HFFc6 (cell line): ENCODE data around the gene TTC3. TPM values are rescaled to one million over a fixed set of nuclear protein-coding genes. Genes with fewer than 3 reads are reported as not detected.

Experiments
- DNase-seq: peaks from one replicate; pipeline ENCODE4 v3.0.0-alpha.2; 2018
- H3K27ac Mint-ChIP-seq: 2 replicates; pipeline ENCODE4 v1.8.0; 2020; ENCODE audit warnings: mild to moderate bottlenecking, mixed read lengths
- H3K27me3 Mint-ChIP-seq: 2 replicates; pipeline ENCODE4 v1.8.0; 2021; ENCODE audit warnings: mild to moderate bottlenecking, moderate library complexity, mixed read lengths; ENCODE audit not compliant: insufficient read depth
- H3K36me3 Mint-ChIP-seq: 2 replicates; pipeline ENCODE4 v1.8.0; 2021; ENCODE audit warnings: low read depth, mixed read lengths
- H3K4me1 Mint-ChIP-seq: 2 replicates; pipeline ENCODE4 v1.8.0; 2020; ENCODE audit warnings: low read depth, mixed read lengths
- H3K4me3 Mint-ChIP-seq: 2 replicates; pipeline ENCODE4 v1.8.0; 2020; ENCODE audit warnings: mild to moderate bottlenecking, moderate library complexity, mixed read lengths
- H3K9me3 Mint-ChIP-seq: 2 replicates; pipeline ENCODE4 v1.8.0; 2020; ENCODE audit warnings: mild to moderate bottlenecking, mixed read lengths
- total RNA-seq, 6 experiments: library from RNA; stranded (reverse); fragmentation: NEBNext Ultra II Directional; extraction: Animal tissue kit (Norgen Biotek cat#: 25700); gene quantifications; 2 replicates in 1 of 6; 3 replicates in 5 of 6; pipeline ENCODE4 v1.2.3, GENCODE V29; 2021
- TF ChIP-seq, protein P1 (sequence below): fragments of 200-600 bp; sonication (generic); IDR thresholded peaks from 2 replicates; pipeline ENCODE4 v1.5.0; 2021; ENCODE audit warnings: antibody characterized with exemption, mild to moderate bottlenecking

The TTC3 gene
- total RNA-seq, 6 experiments from 2014 or later, result 123 to 173 (median 134) TPM

DNA sequence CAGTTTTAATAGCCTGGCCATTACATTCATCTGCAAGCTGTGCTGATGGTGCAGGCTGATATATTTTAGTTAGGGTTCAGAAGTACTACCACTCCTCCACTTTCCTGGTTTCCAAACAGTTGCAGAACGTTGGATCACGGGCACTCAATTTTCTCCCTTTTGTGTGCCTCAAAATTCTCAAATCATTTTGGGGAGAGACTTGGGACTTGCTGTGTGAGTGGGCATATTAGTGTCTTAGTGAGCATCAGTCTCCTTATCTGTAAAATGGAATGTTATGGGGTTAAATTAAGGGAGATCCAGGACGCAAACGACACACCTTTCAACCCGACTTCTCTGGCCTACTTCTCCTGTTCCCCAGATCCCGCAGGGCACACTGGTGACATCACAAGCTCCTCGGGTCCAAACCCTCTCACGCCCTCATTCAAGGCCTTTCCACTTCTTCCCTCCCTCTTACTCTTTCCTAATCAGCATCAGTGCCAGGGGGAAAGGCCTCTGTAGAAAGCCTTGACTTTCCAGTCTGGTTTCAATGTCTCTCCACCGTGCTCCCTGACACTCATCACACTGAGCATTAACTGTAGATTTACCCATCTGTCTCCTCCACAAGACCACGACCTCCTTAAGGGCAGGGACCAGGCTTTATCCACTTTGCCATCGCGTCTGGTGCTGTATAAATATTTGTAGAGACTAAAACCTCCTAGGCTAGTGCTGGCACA, 1.3 kb upstream of the TTC3 start:
- H3K4me3 Mint-ChIP-seq, result peak overlapping the region; percentile 89
- peaks cover 4% of the 10 kb centered on the region; the same call in 1 of the 2 replicates for H3K27me3 Mint-ChIP-seq
- peak; percentile 62 for DNase-seq
- no peaks in the 10 kb centered on the region for H3K9me3 Mint-ChIP-seq
- TF ChIP-seq, protein P1, sequence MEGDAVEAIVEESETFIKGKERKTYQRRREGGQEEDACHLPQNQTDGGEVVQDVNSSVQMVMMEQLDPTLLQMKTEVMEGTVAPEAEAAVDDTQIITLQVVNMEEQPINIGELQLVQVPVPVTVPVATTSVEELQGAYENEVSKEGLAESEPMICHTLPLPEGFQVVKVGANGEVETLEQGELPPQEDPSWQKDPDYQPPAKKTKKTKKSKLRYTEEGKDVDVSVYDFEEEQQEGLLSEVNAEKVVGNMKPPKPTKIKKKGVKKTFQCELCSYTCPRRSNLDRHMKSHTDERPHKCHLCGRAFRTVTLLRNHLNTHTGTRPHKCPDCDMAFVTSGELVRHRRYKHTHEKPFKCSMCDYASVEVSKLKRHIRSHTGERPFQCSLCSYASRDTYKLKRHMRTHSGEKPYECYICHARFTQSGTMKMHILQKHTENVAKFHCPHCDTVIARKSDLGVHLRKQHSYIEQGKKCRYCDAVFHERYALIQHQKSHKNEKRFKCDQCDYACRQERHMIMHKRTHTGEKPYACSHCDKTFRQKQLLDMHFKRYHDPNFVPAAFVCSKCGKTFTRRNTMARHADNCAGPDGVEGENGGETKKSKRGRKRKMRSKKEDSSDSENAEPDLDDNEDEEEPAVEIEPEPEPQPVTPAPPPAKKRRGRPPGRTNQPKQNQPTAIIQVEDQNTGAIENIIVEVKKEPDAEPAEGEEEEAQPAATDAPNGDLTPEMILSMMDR, result no peak
- H3K27ac Mint-ChIP-seq, result peak overlapping the region; percentile 97
- peaks cover 44% of the 10 kb centered on the region for H3K4me1 Mint-ChIP-seq
- H3K36me3 Mint-ChIP-seq, result peaks cover 5% of the 10 kb centered on the region; the same call in 1 of the 2 replicates

DNA sequence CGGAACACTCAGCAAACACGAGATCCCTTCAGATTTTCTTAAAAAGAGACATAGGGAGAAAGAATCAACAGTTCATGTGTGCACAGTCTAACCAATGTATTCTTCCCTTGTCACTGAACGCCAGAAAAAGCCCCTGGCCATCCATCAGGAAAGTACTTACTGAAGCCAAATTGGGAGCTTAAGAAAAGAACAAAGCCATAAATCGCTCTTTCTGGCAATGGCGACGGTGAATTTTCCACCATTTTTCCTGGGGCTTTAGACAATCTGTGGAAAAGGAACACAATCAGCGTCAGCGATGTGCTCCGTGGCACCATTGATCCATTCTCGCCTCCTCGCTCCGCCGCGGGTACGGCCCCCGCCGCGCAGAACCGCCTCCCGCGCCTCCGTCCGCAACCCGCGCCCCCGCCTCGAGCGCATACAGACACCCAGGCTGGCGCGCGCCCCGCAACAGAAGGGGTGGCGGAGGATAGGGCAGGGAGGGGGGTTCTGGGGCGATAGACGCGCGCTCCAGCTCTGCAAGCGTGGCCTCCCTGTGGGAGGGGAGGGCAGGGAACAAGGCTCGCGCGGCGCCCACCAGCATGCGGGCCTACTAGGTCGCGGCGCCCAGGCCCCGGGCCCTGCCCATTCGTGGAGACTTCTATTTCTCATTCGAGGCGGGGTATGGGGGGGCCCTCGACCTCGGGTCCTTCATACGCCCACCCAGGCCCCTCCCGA, 623 bp upstream of the TTC3 start:
- peaks cover 5% of the 10 kb centered on the region; the same call in 1 of the 2 replicates for H3K36me3 Mint-ChIP-seq
- H3K27me3 Mint-ChIP-seq, result peaks cover 4% of the 10 kb centered on the region; the same call in 1 of the 2 replicates
- H3K4me1 Mint-ChIP-seq, result peaks cover 50% of the 10 kb centered on the region
- H3K4me3 Mint-ChIP-seq, result peak overlapping the region; percentile 89
- H3K9me3 Mint-ChIP-seq, result no peaks in the 10 kb centered on the region
- TF ChIP-seq, protein P1, result no peak
- no peak for DNase-seq
- peak overlapping the region; percentile 97 for H3K27ac Mint-ChIP-seq

DNA sequence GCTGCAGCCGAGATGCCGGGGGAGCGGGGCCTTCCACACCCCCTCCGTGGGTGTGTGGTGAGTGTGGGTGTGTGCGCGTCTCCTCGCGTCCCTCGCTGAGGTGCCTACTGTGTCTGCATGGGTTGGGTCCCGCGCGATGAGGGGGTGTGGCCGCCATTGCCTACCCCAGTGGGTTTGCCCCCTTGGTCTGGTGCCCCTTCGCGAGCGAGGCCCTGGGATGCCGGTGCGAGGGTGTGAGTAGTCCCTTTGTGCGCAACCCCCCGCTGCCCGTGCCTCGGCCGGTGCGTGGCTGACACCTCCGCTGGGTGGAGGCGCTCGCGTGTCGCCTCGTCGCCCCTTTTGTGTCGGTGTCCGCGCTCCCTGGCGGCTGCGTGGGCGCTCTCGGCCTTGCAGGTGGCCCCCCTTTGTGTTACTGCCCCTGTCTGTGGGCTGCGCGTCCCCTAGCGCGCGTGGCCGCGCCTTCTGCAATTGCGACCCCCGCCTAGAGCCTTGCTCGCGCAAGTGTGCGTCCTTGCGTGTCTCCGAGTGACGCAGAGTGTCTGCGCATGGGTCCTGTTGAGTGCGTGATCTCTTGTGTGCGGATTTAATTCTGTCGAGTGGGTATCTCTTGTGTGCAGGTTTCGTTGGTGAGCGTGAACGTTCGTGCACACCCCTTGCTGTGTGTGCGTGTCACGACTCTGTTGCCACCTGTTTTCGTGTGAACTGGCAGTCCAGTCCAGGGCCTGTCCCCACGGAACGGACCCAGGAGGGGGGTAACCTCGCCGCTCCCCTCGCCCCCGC, 553 bp downstream of the TTC3 start:
- Mint-ChIP-seq H3K4me1 (peaks cover 59% of the 10 kb centered on the region), H3K4me3 (peak overlapping the region; percentile 100), H3K36me3 (peaks cover 5% of the 10 kb centered on the region; the same call in 1 of the 2 replicates), H3K9me3 (no peaks in the 10 kb centered on the region), H3K27ac (peak overlapping the region; percentile 96), H3K27me3 (peaks cover 4% of the 10 kb centered on the region; the same call in 1 of the 2 replicates)
- DNase-seq, result no peak
- TF ChIP-seq, protein P1, result peak; percentile 42

DNA sequence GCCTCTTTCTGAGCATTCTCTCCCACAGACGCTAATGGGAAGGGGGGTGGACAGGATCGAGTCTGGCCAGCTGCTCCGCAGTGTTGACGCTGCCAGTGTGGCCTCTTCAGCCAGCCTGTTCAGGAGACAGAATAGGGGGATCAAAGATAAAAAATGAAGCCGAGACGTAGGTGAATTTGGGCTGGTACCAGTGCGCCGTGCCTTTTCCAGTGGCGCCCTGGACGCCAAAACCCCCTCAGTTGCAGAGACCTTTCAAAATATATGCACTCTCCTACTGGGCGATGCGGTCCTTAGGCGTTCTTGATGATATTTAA, 1.1 kb downstream of the TTC3 start:
- H3K36me3 Mint-ChIP-seq, result peaks cover 8% of the 10 kb centered on the region
- peaks cover 4% of the 10 kb centered on the region; the same call in 1 of the 2 replicates for H3K27me3 Mint-ChIP-seq

DNA sequence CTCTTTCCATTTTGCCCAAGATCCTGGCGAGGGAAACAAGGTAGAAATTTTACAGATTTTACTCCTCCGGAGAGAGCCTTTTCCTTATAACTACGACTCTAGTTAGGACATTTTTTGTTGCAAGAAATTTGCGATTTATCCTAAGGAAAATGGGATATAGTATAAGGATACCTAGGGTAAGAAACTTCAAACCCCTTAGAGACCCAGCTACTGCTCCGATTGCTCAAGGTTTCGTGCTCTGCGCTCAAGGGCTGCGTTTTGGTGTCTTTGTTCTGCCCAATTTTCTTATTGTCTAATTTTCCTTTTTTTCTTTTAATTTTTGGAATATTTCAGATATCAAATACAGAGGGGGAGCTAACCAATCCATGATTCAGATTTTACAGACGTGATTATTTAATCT, 1.5 kb downstream of the TTC3 start:
- Mint-ChIP-seq H3K4me3 (peak overlapping the region; percentile 100), H3K27ac (peak overlapping the region; percentile 96), H3K36me3 (peaks cover 10% of the 10 kb centered on the region), H3K27me3 (peaks cover 4% of the 10 kb centered on the region; the same call in 1 of the 2 replicates), H3K9me3 (peaks cover 4% of the 10 kb centered on the region; the same call in 1 of the 2 replicates), H3K4me1 (peaks cover 66% of the 10 kb centered on the region)
- no peak for DNase-seq
- TF ChIP-seq, protein P1, result no peak

More for the DNA sequence above, 1.1 kb downstream of the TTC3 start:
- DNase-seq, result no peak
- H3K9me3 Mint-ChIP-seq, result peaks cover 2% of the 10 kb centered on the region; the same call in 1 of the 2 replicates
- H3K4me1 Mint-ChIP-seq, result peaks cover 64% of the 10 kb centered on the region
- TF ChIP-seq, protein P1, result no peak
- peak overlapping the region; percentile 100 for H3K4me3 Mint-ChIP-seq
- H3K27ac Mint-ChIP-seq, result peak overlapping the region; percentile 96
